NCI-H1092 treated with DMSO at 0.1 percent for 48 hours (cell line): Measurements from ENCODE around the gene PIK3C2G.

Experiments used
- DNase-seq: peaks from one replicate; lab custom pipeline; 2025; lab: John Stamatoyannopoulos, UW

Gene PIK3C2G

DNA sequence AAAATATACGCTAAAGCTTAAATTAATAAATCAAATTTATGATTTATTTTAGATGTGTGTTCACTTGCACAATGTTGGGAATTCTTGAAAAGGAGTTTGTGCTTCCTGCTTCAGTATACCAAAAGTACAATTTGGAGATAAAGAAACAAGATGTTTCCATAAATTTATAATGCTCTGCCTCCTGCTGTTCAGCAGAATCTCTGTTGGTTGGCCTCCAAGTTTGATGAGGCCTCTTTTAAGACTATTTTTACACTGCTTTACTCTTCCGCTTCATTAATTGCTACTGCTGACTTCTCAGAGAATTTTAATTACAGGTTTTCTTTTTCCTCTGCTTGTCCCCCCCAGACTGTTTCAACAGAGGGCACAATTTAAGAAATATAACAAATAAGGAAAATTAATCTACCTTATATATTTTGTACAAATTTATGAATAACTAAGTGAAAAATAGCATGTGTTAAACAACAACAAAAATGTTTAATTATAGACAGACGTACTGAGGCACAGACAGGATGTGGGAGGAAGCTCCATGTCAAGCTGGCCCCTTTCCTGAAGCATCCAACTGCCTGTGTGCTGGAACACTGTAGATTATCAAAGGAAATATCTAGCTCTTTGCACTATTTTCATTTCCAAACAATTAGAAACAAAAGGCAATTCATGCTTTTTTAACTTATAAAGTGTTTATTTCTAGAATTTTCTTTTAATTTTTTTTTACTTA lies 83.9 kb downstream of the PIK3C2G start:
- DNase-seq: no peak

DNA sequence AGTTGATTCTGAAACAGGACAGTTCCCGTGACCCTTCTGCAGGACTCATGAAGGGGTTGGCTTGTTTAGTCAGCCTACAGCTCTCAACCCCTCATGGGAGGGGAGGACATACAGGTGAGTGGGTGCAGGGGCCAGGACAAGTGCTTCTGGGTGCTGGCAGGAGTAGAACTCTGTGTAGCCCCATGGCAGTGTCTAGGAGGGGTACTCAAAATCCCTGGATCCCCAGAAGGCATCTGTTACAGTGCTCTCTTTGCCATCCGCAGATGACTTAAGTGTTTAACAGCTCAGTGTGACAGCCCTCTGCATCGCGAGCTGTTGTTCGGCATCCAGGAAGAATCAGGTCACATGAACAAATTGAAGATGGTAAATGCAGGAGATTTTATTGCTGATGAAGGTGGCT lies 91.0 kb downstream of the PIK3C2G start:
- no peak for DNase-seq

DNA sequence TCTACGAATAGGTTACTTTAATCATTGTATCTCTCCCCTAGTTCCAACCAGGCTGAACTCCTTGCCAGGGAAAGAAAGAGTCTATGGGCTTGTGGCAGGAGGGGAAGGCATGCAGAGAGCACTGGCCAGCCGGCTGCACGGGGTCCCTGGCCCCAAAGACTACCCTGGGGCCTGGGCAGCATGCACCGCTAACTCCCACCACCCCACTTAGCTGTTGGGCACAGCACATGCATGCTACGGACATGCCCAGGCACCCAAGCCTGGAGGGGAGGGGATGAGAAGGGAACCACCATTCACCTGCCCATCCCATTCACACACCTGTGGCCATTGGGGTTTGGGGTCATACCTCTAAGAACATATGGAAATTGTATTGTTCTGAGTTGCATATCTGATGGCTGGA lies 94.1 kb downstream of the PIK3C2G start:
- no peak for DNase-seq

DNA sequence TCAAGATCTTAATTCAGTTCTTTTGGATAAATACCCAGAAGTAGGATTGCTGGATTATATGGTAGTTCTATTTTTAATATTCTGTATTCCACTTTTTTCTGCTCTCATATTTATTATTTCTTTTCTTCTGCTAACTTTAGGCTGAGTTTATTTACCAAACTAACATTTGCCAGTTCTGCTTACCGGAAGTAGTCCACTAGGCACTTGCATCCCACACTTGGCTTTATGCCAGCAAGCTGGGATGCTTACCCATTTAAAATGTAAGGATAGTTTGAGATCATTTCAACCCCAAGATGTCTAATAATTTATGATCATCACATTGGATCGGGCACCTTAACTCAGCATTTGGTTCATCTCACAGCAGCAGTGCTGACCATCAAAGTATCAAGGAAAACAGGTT lies 96.8 kb downstream of the PIK3C2G start:
- no peak for DNase-seq

DNA sequence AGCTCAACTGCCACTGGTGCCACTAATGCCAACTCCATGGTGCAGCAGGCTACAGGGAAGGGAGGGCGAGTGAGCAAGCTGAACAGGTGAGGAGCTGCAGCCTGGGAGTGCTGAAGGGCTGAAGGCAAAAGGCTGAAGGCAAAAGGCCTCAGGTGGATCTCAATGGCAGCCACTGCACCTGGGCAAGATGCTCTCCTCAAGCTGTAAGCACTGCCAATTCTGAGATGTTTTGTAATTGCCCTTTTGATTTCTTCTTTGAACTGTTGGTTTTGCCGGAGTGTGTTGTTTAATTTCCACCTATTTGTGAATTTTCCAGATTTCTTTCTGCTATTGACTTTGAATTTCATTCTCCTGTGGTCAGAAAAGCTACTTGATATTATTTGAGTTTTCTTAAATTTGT lies 97.6 kb downstream of the PIK3C2G start:
- DNase-seq: no peak

DNA sequence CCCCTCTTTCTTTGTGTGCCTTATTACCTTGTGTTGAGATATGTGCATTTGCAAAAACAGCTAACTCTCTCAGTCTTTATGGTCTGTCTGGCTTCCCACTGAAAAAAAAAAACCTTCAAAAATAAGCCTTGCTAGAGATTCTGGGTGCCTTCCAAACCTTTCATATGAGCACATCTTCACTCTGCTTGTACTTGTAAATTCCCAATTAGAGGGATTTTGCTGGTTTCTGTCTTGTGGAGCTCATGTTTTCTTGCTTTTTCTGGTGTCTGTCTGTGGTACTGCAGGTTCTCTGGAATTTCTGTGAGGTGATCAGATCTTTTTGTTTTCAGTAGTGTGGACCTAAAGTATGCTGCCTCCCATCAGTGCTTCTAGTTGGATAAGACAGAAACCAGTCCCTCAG lies 100.1 kb downstream of the PIK3C2G start:
- DNase-seq: no peak

DNA sequence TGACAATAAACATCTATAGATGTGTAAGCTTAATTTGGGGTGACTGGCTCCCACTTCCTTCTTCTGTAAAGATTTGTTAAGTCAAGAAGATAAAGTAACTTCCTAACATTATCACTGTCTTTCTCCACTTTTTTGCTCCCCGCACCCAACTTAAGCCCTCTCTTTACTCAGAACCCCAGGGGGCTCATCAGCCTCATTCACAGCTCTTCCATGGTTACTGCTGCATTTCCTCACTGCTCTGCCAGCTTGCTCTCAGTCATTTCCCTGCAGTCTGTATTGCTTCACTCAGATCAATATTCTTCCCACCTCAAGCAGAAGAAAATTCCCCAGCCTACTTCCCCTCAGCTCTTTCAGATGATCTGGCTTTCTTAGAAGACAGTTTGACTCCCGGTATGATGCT lies 102.0 kb downstream of the PIK3C2G start:
- DNase-seq: no peak

DNA sequence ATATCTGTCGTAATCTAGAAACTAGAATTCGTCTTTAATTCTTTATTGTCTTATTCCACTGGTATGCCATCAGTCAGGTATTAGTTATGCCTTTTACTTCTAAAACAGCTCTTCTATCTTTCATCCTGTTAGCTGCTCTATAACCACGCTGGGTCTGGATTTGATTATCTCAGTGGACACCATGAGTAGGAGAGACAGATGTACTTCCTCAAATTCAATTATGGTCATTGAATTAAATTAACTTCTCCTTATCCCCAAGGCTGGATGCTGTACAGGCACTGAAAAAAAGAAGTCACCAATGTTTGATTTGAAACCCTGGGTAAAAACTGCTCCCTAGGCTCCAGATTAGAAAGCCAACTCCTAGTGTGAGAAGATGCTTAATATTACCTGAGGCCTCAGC lies 107.3 kb downstream of the PIK3C2G start:
- no peak for DNase-seq

DNA sequence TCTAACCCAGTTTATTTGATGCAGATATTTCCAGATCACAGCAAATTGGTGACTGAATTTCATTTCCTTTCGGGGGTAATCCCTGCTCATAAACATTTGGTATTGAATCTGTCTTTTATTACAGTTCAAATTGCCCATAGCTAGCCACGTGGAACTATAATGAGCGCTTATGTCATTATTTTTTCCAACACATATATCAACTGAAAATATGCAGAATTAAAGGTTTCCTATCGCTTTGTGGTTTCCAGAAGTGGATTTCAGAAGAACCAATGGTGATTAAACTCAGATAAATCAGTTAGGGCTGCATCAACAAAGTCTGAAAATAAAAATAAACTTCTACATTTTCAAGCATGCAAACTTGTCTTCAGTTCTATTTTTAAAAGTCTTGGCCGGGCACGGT lies 111.9 kb downstream of the PIK3C2G start:
- no peak for DNase-seq

DNA sequence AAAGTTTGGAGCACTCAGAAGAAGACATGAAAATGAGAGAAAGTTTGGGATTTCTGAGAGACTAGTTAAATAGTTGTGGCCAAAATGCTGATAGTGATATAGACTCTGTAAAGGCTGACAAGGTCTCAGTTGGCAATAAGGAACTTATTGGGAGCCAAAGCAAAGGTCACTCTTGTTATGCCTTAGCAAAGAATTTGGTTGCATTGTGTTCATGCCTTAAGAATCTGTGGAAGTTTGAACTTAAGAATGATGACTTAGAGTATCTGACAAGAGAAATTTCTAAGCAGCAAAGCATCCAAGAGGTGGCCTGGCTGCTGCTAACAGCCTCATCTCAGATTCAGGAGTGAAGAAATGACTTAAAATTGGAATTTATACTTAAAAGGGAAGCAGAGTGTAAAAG lies 113.8 kb downstream of the PIK3C2G start:
- no peak for DNase-seq

DNA sequence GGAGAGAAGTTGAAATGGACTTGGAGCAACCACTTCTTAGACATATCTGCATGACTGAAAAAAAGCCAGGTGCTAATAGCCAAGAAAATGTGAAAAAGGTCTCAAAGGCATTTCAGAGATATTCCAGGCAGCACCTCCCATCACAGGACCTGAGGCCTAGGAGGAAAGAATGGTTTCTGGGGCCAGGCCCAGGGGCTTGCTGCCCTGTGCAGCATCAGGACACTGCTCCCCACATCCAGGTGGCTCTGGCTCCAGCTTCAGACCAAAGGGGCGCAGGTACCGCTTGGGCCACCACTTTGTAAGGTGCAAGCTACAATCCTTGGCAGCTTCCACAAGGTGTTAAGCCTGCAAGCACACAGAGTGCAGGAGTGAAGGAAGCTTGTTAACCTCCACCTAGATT lies 114.3 kb downstream of the PIK3C2G start:
- DNase-seq: no peak

DNA sequence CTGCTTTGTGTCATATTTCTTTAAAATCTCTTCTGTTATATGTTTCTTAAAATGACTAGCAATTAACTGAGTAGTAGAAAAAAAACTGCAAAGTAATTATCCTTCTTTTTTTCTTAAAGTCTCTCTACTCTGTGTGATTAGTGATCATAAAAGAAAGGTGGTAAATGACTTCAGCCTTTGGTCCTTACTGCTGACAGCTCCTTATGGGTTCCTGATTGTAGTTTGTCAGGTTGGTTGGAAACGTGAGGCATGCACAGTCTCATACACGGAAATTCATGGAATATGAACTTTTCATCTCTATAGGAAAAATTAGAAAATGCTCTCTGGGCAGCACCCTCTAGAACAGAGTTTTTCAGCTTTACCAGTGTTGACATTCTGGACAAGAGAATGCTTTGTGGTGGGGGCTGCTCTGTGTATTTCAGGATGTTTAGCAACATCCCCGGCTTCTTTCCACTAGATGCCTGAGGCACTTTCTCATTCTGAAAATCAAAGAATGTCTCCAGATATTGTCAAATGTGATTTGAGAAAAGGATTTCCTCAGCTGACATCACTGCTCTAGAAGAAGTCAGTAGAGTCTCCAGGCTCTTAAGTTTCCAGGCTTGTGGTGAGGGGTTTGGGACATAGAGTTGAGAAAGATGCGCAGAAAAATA lies 121.0 kb downstream of the PIK3C2G start:
- no peak for DNase-seq

DNA sequence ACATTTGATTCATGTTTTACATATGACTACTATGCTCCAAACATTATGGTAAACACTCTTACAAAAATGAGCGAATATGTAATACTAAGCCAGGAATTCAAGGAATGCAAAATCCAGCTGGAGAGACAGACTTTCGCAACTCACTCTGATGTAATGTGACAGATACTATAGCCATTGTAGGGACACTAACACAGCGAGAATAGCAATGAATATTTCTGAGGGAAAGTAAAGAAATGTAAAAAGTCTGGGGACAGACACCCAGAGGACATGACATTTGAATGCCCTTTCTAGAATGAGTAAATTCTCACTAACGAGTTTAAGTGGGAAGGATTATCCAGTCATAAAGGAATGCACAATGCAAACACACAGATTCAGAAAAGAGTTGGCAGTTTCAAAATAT lies 121.9 kb downstream of the PIK3C2G start:
- DNase-seq: no peak

DNA sequence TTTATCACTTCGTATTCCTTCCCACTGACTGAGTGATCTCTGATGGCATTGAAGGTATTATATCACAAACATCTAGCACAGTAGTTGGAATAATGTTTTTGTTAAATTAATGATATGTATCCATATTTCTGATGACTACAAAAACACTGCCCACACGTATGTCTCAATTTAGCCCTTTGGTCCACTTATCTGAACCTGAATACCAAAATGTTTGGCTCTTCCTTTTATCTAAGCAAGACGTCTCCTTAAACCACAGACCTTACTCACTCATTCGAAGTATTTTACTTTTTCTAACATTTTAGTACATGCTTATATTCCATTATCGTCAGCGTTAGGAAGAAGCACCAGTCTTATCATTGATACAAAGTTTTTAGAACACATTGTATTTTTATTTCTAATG lies 126.4 kb downstream of the PIK3C2G start:
- DNase-seq: no peak

DNA sequence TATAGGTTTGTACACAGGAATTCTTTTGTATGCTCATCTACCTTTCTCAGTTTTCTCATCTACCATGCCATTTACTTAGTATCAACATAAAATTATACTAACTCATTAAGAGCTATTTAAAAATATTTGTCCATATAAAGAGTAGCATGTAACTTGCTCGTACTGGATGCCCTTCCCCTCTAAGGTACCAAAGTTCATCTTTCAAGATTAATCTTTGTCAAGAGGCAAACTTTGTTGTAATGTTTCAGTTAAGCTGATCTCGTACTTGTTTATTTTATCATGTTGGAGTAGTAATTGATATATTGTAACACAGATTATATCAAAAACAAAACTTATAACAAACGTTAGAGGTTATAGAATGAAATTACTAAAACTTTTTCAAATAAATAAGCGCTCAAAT lies 128.5 kb downstream of the PIK3C2G start:
- DNase-seq: no peak

DNA sequence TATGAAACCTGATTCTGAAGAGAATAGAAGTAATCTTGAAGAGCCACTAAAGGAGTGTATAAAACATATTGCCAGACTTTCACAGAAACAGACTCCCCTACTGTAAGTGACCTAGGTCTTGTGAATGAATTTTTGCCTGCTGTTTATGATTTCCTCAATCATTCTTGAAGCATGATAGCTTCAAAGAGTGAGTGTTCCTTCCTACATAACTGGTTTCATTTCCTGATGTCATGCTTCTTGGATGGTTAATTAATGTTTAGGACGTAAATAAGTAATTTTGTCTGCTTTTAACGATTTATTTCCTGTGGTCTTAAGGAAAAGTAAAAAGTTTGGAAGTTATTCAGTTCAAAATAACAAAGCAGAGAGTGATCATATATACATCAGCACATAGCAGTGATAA lies 129.8 kb downstream of the PIK3C2G start:
- no peak for DNase-seq

DNA sequence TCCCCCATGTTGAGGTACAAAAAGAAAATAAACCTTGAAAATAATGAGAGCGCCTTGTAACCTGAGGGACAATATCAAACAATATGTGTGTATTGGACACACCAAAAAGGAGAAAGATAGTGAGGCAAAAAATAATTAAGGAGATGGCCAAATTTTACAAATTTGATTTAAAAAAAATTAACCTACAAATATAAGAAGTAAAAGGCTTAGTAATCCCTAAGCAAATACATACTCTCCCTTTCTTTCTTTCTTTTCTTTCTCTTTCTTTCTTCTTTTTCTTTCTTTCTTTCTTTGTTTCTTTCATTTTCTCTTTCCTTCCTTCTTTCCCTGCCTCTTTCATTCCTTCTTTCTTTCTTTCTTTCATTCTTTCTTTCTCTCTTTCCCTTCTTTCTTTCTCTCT lies 133.4 kb downstream of the PIK3C2G start:
- no peak for DNase-seq

DNA sequence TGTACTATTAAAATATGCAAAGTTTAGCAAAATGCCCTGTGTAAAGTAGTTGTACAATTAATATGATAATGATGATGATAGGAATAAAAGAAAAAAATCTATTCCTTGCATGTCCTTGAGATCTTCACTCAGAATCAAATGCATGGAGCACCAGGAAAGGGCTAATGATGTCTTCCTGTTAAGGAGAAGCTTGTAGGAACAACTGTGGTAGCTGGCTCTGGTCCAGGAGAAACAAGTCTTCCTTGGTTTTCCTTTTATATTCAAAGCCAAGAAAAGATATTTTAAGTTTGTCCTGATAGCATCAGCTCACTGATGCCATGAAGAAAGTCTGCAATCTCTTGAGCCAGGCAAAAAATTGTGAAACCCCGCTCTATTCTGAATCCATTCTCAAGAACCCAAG lies 138.9 kb downstream of the PIK3C2G start:
- no peak for DNase-seq

DNA sequence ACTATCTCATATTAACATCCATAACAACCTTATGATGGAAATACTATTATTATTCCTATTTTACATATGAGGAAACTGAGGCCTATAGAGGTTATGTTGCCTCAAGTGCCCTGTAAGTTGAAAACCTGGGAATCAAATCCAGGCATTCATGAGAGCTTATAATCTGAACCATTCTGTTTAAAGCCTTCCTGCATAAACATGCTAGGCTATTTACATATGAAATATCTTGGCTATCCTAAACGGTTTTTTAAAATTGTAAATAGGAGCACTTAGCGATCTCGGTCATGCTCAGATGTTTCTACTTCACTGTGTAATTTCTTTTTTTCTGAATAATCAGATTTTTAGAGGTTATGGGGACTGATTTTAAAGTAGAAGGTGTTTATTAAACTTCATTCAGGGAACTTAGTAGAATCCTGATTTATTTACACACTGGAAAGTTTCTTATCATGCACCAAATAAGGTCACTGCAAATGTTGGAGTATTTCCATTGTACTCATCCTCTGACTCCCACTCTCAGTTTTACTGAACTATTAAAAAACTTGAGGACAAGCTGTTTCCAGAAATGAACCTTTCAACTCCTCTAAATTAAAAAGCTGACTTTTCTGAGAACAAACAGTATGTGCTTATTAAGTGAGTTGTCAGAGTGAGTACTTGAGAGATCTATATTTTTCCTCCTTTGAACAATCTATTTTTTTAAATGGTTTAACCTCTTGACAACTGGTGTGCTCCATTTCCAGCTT lies 141.7 kb downstream of the PIK3C2G start:
- no peak for DNase-seq

DNA sequence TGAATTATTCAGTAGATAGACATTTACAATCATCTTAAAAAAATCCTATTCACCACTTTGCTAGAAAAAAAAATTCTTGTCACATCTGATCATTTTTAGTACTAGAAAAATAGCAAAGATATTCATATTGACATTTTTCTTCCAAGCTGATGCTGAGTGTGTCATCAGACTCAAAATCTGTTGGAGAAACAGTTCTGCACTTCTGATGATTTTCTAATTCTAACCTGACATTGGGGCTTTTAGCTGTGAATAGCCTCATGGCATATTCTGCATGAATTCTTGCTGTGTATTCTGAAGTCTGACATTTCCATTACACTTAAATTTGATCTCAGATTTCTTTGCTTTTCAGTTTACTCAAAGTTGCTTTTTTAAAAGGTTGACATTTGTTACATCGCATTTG lies 150.1 kb downstream of the PIK3C2G start:
- no peak for DNase-seq

DNA sequence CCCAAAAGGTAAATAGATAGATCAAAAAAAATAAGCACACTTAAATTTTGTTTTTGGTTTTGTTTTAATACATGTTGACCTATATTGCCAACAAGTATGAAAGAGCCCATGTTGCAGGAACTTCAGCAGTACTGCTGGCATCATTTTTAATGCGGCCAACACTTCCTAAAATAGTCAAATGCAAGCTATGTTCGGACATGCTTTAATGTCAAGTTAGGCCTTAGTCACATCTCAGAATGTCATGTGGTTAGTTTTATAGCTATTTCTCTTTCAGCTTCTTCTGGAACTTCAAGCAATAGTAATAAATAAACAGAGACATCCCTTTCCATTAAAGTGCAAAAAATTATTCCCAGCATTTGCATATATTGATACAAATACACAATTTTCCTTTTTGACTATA lies 153.4 kb downstream of the PIK3C2G start:
- DNase-seq: no peak

DNA sequence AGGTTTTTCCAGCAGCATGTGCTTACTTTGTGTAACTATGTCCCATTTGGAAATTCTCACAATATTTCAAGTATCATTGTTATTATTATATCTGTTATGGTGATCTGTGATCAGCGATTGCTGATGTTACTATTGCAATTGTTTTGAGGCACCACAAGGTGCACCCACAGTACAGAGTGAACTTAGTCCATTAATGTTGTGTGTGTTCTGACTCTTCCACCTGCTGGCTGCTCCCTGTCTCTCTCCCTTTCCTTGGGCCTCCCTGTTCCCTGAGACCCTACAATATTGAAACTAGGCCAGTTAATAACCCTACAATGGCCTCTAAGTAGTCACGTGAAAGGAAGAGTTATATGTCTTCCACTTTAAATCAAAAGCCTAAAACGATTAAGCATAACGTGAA lies 153.9 kb downstream of the PIK3C2G start:
- no peak for DNase-seq

DNA sequence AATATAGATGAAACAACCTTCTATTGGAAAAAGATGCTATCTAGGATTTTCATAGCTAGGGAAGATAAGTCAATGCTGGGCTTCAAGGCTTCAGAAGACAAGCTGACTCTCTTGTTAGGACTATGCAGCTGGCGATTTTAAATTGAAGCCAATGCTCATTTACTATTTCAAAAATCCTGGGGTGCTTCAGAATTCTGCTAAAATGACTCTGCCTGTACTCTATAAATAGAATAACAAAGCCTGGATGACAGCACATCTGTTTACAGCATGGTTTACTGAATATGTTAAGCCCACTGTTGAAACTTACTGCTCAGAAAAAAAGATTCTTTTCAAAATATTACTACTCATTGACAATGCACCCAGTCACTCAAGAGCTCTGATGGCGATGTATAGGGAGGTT lies 155.1 kb downstream of the PIK3C2G start:
- DNase-seq: no peak
